Neural cell (in vitro differentiated cells): ENCODE results near the gene FGF6. TPM values are rescaled to one million over a fixed set of nuclear protein-coding genes. Genes with fewer than 3 reads are reported as not detected.

ENCODE experiments used
- H2AFZ ChIP-seq: fragments of 200-600, 300-800 bp; sonication (generic), shearing (Covaris generic); 2 replicates; pipeline ENCODE4 v1.6.0; 2014; ENCODE audit warnings: low read depth, mild to moderate bottlenecking, antibody characterized with exemption, low read length, moderate library complexity
- H3F3A ChIP-seq: fragments of 200-600 bp; shearing (Covaris generic); 2 replicates; pipeline ENCODE4 v1.6.1; 2016; ENCODE audit warnings: mild to moderate bottlenecking, moderate library complexity, mixed read lengths, antibody characterized with exemption, low read length; ENCODE audit not compliant: insufficient read depth, poor library complexity, severe bottlenecking
- H3K27ac ChIP-seq: fragments of 200-600, 300-800 bp; sonication (generic), shearing (Covaris generic); 2 replicates; pipeline ENCODE4 v1.5.1; 2014; ENCODE audit warnings: mild to moderate bottlenecking, low read length, moderate library complexity
- H3K27me3 ChIP-seq: fragments of 300-800, 200-600 bp; sonication (generic), shearing (Covaris generic); 2 replicates; pipeline ENCODE4 v1.6.0; 2014; ENCODE audit warnings: mild to moderate bottlenecking, low read depth, low read length, moderate library complexity; ENCODE audit not compliant: insufficient read depth
- H3K36me3 ChIP-seq: fragments of 300-800, 200-600 bp; sonication (generic), shearing (Covaris generic); 2 replicates; pipeline ENCODE4 v1.5.1; 2014; ENCODE audit warnings: mild to moderate bottlenecking, antibody characterized with exemption, low read length, moderate library complexity; ENCODE audit not compliant: insufficient read depth
- H3K4me2 ChIP-seq: fragments of 300-800, 200-600 bp; sonication (generic), shearing (Covaris generic); 2 replicates; pipeline ENCODE4 v1.6.0; 2014; ENCODE audit warnings: mild to moderate bottlenecking, low read length
- H3K4me3 ChIP-seq: fragments of 300-800, 200-600 bp; sonication (generic), shearing (Covaris generic); 2 replicates; pipeline ENCODE4 v1.5.1; 2014; ENCODE audit warnings: mild to moderate bottlenecking, low read length, moderate library complexity
- H3K79me2 ChIP-seq: fragments of 200-600 bp; shearing (Covaris generic); replicated peaks from 2 replicates; pipeline ENCODE4 v1.6.0; 2014; ENCODE audit warnings: mild to moderate bottlenecking, low read length, moderate library complexity; ENCODE audit not compliant: insufficient read depth
- H3K9ac ChIP-seq: fragments of 300-800, 200-600 bp; sonication (generic), shearing (Covaris generic); 2 replicates; pipeline ENCODE4 v1.6.1; 2016; ENCODE audit warnings: mild to moderate bottlenecking, low read length, mixed read lengths
- H3K9me2 ChIP-seq: fragments of 200-600 bp; shearing (Covaris generic); 2 replicates; pipeline ENCODE4 v1.6.1; 2016; ENCODE audit warnings: mild to moderate bottlenecking, low read length, mixed read lengths; ENCODE audit not compliant: insufficient read depth
- H3K9me3 ChIP-seq: fragments of 200-600, 300-800 bp; sonication (generic), shearing (Covaris generic); 2 replicates; pipeline ENCODE4 v1.6.1; 2016; ENCODE audit warnings: mild to moderate bottlenecking, mixed run types, low read length, moderate library complexity, mixed read lengths
- H4K20me1 ChIP-seq: fragments of 200-600 bp; shearing (Covaris generic); 2 replicates; pipeline ENCODE4 v1.6.1; 2016; ENCODE audit warnings: mild to moderate bottlenecking, mixed run types; ENCODE audit not compliant: insufficient read depth
- CTCF ChIP-seq: fragments of 450-650 bp; IDR thresholded peaks from 2 replicates; pipeline ENCODE4 v1.5.1; 2014; ENCODE audit warnings: antibody characterized with exemption, mild to moderate bottlenecking, moderate library complexity; ENCODE audit not compliant: poor library complexity, severe bottlenecking
- EP300 ChIP-seq: fragments of 450-650 bp; conservative IDR thresholded peaks from 2 replicates; pipeline ENCODE4 v1.6.1; 2014; ENCODE audit warnings: antibody characterized with exemption, mild to moderate bottlenecking, moderate library complexity; ENCODE audit not compliant: poor library complexity, severe bottlenecking
- EZH2 ChIP-seq: fragments of 200-600, 300-800 bp; shearing (Covaris generic), sonication (generic); IDR thresholded peaks from 2 replicates; pipeline ENCODE4 v1.6.1; 2014; ENCODE audit warnings: antibody characterized with exemption, low read length, borderline replicate concordance, mild to moderate bottlenecking; ENCODE audit not compliant: insufficient read depth, poor library complexity, severe bottlenecking
- MXI1 ChIP-seq: fragments of 450-650 bp; conservative IDR thresholded peaks from 2 replicates; pipeline ENCODE4 v1.6.1; 2014; ENCODE audit warnings: antibody characterized with exemption, mild to moderate bottlenecking; ENCODE audit not compliant: poor library complexity, severe bottlenecking
- POLR2AphosphoS5 ChIP-seq: IDR thresholded peaks from 2 replicates; pipeline ENCODE4 v1.6.1; 2012
- RAD21 ChIP-seq: fragments of 450-650 bp; conservative IDR thresholded peaks from 2 replicates; pipeline ENCODE4 v1.6.1; 2014; ENCODE audit warnings: antibody characterized with exemption, mild to moderate bottlenecking, moderate library complexity
- REST ChIP-seq: IDR thresholded peaks from 2 replicates; pipeline ENCODE4 v1.6.1; 2012; ENCODE audit warnings: borderline replicate concordance
- SMC3 ChIP-seq: fragments of 450-650 bp; conservative IDR thresholded peaks from 2 replicates; pipeline ENCODE4 v1.6.1; 2014; ENCODE audit warnings: antibody characterized with exemption, mild to moderate bottlenecking, moderate library complexity; ENCODE audit not compliant: poor library complexity
- TAF1 ChIP-seq: IDR thresholded peaks from 2 replicates; pipeline ENCODE4 v1.6.1; 2012; ENCODE audit warnings: low read depth
- polyA plus RNA-seq: library from polyadenylated mRNA; depleted of rRNA; stranded (reverse); fragments of >200 nt; gene quantifications from 2 replicates; pipeline ENCODE4 v1.2.3, GENCODE V29; 2014

The FGF6 gene
- polyA plus RNA-seq, 1 donor from 2014 or later = not detected

DNA sequence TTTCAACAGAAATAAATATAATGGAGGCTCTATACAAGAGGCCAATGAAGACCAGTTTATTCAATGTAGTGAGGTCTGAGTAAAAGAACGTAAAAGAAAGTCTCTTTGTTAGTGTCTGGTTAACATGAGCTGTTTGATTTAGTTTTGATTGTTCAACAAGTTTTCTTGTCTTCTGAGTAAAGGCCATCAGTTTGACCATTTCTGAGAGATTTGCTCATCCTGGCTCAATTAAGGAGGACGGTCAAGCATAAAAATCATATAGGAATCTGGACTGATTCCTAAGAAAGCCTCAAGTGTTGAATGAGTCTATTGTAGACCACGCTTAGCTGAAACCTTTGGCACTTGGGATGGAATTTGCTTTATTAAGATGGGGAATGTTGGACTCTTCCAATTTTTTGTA is 33.6 kb downstream of the FGF6 start:
- no peak overlapping the region for H3K4me2 ChIP-seq
- TF ChIP-seq CTCF (no peak), REST (no peak), TAF1 (no peak), EP300 (no peak), RAD21 (no peak), EZH2 (no peak), POLR2AphosphoS5 (no peak), MXI1 (no peak), SMC3 (no peak)
- no peak overlapping the region for H3K9ac ChIP-seq
- no peaks in the 10 kb centered on the region for H3K79me2 ChIP-seq
- no peaks in the 10 kb centered on the region for H3K36me3 ChIP-seq
- H3F3A ChIP-seq = peaks cover 5% of the 10 kb centered on the region
- no peaks in the 10 kb centered on the region for H4K20me1 ChIP-seq
- no peaks in the 10 kb centered on the region for H3K9me3 ChIP-seq
- H3K27me3 ChIP-seq = no peaks in the 10 kb centered on the region
- no peak overlapping the region for H3K27ac ChIP-seq
- H3K9me2 ChIP-seq = no peaks in the 10 kb centered on the region
- H3K4me3 ChIP-seq = no peak overlapping the region
- no peak overlapping the region for H2AFZ ChIP-seq

DNA sequence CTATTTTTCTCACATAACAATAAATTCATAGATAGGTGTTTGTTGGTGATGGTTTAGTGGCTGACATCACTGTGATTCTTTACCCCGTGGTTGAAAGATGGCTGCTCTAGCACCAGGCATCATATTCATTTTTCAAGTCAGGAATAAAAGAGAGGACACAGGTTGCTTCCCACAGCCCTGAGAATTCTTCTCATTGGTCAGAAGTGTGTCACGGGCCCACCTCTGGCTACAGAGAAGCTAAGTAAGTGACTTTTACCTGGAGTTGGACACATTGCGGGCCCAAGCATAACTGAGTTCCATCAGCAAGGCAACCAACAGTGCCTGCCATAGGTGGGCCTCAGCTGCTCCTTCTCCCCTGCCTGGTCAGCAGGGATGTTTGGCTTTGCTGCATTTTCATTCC is 38.5 kb downstream of the FGF6 start:
- Histone ChIP-seq H3F3A (no peaks in the 10 kb centered on the region), H2AFZ (no peak overlapping the region), H3K9me3 (no peaks in the 10 kb centered on the region)

More for the DNA sequence above, 38.5 kb downstream of the FGF6 start:
- Histone ChIP-seq H4K20me1 (no peaks in the 10 kb centered on the region), H3K27me3 (no peaks in the 10 kb centered on the region), H3K27ac (no peak overlapping the region), H3K4me3 (no peak overlapping the region), H3K4me2 (no peak overlapping the region), H3K36me3 (no peaks in the 10 kb centered on the region), H3K9me2 (no peaks in the 10 kb centered on the region), H3K9ac (no peak overlapping the region), H3K79me2 (no peaks in the 10 kb centered on the region)
- TF ChIP-seq TAF1 = no peak
- TF ChIP-seq EZH2 = no peak
- TF ChIP-seq POLR2AphosphoS5 = no peak
- no peak for TF ChIP-seq CTCF
- TF ChIP-seq SMC3 = no peak
- TF ChIP-seq MXI1 = no peak
- TF ChIP-seq RAD21 = no peak
- TF ChIP-seq REST = no peak
- no peak for TF ChIP-seq EP300
